Measurements from ENCODE around the gene STAT1.

Gene STAT1

DNA sequence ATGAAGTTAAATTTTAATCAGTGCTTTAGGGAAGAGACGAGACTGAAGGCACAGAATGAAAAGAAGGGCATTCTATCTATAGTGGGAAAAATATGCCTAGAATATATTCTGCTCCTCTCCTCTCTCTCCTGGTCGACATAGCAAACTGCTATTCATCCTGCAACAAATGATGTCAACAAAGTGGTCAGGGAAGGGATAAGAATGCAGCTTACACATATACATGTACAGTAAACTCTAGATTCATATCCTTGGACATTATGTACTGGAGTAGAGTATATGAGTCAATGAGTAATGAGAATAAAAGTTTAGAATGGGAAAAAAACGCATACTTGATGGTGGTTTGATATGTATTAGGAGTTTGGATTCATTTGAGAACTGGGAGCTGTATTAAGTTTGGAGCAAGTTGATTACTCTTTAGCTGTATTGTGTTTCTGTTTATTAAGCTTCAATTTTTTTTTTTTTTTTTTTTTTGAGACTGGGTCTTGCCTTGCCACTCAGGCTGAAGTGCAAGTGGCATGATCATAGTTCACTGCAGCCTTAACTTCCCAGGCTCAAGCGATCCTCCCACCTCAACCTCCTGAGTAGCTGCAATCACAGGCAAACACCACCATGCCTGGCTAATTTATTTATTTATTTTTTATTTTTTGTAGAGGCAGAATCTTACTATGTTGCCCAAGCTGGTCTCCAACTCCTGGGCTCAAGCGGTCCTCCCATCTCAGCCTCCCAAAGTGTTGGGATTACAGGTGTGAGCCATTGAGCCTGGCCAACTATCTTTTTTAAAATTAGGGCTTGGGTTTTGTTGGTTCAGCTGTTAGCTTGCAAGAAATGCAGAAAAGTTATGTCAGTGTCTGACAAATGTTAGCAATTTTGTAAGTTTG, 53.8 kb downstream of the STAT1 start:
- DNase-seq (ENCODE audit: low read depth): no peak

DNA sequence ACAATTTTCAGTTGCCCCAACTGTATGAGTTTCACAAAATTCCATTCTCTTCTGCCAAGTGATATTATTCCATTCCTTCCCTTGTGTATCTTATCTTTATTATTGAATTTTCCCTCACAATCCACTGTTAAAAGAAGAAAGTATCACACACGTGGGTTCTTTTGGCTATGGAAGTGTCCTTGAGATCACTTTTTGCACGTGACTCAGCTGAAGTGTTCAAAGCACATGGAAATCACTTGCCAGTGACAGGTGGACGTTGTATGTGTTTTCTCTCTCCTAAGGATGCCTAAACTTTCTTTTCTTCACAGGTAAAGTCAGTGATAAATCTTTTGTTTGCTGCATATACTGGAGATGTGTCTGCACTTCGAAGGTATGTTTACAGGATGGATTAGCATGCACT, 60.7 kb downstream of the STAT1 start:
- DNase-seq (ENCODE audit: low read depth): no peak

DNA sequence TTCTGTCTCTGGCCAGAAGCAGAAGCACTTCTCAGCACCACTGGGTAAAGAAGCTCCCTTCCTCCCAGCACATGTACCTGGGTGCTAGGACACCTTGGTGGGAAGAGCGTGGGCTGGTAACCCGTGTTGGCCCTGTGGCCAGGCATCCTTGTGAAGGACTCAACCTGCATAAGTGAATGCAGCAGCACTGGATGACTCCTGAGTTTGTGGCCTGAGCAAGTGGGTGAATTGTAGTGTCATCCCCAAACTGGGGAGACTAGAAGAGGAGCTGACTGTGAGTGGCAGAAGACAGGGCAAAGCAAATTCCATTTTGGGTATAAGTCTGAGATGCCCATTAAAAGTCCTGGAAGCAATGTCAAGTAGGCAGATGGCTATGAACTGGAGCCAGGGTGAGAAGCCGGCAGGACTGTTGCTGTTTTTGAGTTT, 63.4 kb downstream of the STAT1 start:
- DNase-seq (ENCODE audit: low read depth): no peak

DNA sequence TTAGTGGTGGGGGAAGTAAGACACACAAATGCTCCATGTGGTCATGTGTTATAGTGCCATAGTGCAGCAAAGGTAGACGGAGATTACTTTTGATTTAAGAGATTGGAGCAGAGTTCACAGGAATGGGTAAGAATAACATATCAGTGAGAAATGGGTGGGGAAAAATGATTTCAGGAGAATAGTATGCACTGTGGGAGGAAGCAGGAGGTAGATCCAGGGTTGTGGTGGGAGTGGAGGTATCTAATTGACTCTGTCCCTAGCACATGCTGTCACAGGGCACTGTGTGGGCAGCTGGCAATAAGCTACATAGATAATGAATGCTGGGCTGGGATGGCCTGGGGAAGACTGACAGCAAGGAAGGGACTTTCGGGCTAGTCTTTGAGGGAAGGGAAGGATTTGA, 65.3 kb downstream of the STAT1 start:
- DNase-seq (ENCODE audit: low read depth): no peak

DNA sequence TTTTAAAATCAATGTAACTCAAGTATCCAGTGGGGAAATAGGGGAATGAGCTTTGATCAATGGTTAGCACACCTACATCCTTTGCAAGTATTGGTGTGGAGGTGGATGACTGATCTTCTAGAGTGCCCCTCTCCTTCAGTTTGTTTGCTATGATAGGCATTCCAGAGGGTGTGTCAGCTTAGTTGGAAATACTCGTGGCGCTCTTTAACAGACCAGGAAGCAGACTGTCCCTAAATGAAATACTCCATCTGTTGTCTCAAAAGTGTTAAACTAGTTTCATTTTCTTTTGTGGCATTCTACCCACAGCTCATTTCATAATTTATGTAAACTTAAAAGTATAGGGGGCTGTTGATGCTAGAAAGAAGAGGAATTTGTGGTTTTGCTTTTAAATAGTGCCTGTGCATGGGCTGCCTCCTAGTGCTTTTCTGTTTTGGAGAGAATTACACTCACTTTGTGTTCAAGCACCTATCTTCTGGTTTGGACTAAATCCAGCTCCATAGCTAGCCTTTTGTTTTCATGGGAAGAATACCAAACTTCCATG, 66.2 kb downstream of the STAT1 start:
- no peak for DNase-seq (ENCODE audit: low read depth)

DNA sequence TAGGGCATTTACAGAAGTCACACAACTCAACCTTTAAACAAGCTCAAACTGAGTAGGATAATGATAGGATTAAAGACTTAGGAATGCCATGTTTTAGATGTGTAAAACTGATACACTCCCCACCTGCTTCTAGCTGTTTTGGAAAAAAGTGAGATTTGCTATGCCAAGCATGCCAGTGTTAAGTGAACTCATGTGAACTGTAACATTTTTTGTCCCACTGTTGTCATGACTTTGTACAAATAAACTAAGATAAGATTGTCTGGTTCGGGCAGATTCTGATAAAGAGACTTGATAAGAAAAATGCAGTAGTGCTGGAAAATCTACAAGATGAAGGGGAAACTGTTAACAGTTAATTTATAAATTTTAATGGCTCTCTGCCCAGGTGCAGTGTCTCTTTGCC, 66.8 kb downstream of the STAT1 start:
- DNase-seq (ENCODE audit: low read depth): no peak

DNA sequence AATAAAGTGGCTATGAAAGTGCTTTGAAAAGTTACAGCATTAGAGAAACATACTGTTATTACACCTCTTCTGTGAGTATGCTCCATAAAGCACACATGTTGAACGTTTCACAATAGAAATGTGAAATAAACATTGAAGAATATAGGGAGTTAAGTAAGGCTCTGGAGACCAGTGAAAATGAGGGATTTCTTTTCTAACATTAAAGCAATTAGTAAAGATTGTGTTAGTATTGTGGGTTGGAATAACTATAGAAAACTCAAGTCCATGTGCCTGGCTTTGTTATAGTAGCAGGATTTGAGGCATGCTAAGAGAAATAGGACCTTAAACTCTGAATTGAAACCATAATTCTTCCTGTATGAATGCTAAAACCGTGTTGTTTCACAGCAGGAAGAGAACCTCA, 70.3 kb downstream of the STAT1 start:
- DNase-seq (ENCODE audit: low read depth): no peak

DNA sequence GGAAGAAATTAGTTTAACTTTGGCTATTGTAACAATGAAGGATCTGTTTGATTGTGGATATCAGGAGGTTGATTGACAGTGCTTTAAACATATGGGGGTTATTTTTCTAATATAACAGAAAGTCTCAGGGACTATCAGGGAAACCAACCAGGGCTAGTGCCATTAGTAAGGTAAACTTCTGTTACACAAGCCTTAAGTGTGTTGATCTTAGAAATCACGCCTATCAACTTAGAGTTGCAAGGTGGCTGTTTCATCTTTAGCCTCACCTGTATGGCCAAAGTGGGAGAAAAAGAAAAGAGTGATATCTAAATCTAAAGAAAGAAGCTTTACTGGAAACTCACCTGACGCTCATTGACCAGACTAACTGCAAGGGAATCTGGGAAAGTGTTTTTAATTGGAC, 71.3 kb downstream of the STAT1 start:
- DNase-seq (ENCODE audit: low read depth): no peak

DNA sequence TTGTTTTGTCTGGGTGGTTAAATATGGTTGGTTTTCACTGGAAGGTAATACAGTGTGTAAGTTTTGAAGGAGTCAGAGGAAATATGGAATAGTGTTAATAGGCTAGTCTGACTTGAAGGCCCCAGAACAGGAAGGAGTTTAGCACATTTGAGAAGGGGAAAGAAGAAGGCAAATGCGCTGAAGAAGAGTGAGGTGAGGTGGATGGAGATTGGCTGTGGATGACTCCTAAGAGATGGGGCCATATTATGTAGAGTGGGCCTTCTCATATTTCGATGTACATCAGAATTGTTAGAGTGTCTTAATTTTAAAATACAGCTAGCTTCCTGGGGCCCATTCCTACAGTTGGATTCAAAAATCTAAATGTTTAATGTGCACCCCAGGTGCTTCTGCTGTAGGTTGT, 72.4 kb downstream of the STAT1 start:
- DNase-seq (ENCODE audit: low read depth): no peak

DNA sequence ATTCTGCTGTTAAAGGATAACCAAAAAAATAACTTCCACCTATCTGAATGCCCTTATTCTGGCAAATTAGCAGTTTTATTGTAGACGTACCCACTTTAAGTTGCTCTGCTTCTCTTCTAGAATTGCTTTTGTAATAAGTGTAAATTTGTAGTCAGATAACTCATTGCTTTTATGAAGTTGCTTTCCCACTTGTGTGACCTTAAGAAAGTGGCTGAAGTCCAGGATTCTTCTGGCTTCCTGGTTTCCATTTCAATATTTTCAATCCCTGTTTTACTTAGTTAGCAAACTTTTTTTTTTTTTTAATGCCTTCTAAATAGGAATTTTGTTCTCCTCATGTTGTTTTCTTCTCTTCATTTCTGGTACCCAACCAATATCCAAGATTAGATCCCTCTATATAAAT, 73.5 kb downstream of the STAT1 start:
- no peak for DNase-seq (ENCODE audit: low read depth)

DNA sequence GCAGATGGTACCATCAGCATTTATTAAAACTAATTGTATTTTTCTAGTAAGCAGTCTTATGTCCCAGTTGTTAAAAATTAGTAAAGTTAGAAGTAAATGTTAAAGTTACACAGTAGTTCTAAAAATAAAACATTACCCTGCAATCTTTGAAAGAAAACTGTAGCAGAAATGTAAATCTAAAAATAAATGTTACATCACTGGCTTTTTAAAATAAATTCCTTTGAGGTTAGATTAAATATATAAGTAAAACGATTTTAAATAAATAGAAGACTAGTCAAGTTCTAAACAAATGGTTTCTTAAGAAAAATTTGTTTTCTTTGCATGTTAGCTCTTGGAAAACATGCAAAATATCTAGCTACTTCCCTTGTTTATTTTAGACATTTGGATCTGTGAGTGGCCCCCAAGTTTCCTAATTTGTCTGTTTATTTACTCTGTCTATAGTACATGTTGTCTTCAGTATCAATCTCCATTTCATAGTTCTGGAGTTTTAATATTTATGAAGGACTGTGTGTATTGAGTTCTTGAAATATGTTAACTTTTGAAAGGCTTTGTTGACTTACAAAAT, 75.1 kb downstream of the STAT1 start:
- DNase-seq (ENCODE audit: low read depth): no peak

DNA sequence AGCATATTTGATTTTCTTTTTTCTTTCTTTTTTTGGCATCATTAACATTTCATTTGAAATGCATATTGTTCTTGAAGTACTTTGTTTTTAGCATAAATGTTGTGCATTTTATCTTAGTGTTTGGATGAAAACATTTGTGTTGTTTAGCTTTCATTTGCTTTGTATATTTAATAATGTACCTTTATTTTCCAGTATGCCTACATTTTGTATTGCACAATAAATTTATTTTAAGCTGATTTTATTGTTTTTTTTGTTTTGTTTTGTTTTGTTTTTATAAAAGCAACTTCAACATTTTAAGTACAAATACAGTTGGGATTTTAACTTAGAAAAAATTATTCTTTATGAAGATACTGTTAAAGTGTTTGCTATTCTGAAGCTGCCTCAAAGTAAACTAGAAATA, 78.9 kb downstream of the STAT1 start:
- DNase-seq (ENCODE audit: low read depth): no peak

DNA sequence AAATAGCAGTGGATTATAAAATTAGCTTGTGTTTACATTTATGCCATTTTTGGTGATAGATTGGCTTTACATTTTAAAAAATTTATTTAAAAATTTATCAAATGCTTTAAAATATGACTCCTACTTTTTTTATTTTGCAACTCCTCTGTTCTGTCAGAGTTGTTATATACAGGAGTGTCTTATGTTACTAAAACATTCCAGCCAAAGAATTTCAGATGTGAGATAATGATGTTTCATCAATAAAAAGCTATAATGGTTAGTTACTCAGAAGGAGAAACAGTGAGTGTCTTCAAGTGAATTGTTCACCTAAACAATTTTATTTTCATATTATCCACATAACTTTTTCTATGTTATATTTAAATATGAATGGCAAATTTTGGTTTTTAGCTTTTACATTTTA, 80.6 kb downstream of the STAT1 start:
- DNase-seq (ENCODE audit: low read depth): no peak

DNA sequence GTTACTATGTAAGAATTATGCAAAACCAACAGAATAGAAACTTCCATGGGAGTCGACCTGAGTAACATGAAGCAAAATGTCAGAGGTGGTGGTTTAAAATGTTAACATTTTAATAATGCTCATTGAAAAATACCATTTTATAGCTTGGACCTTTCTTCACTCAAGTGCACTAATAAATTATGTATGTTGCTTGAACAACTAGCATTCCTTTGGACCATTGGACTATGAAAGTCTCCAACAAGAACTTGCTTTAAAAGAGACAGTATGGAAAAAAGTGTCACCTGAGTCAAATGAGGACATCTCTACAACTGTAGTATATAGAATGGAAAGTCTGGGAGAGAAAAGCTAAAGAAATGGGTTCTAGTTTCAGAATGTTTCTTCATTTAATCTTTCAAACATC, 81.5 kb downstream of the STAT1 start:
- DNase-seq (ENCODE audit: low read depth): no peak

DNA sequence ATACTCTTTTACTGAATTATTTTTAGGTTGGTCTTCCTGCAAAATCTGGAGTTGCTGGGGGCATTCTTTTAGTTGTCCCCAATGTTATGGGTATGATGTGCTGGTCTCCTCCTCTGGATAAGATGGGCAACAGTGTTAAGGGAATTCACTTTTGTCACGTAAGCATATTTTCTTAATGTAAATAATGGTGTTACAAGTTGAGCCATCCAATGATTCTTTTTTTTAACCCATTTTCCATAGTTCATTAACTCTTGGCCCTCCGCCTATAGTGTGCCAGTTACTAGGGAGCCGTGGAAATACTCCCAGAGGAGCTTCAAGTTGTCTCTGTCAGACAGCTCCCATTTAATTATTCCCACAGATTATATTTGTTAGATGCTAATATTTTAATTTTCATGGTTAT, 83.6 kb downstream of the STAT1 start:
- no peak for DNase-seq (ENCODE audit: low read depth)

DNA sequence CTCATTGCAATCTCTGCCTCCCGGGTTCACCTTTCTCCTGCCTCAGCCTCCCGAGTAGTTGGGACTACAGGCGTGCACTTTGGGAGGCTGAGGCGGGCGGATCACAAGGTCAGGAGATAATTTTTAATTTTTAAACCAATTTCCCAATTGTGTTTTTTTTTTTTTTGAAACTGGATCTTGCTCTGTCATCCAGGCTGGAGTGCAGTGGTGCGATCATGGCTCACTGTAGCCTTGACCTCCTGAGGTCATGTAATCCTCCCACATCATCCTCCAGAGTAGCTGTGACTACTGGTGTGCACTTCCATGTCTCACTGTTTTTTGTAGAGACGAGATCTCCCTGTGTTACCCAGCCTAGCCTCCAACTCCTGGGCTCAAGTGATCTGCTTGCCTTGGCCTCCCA, 84.1 kb downstream of the STAT1 start:
- no peak for DNase-seq (ENCODE audit: low read depth)

DNA sequence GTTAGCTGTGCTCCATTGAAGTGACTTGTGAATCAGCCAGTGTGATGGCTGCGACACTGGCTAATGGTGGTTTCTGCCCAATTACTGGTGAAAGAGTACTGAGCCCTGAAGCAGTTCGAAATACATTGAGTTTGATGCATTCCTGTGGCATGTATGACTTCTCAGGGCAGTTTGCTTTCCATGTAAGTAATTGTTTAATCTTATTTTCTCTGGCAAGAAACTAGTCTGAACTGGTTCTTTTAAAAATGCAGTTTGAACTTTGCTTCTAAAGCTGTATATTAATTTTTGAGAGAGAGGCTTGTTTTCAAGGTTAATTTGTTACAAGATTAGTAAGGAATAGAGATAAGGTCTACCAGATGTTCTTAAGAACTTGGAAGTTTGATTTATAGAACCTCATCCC, 86.7 kb downstream of the STAT1 start:
- no peak for DNase-seq (ENCODE audit: low read depth)

DNA sequence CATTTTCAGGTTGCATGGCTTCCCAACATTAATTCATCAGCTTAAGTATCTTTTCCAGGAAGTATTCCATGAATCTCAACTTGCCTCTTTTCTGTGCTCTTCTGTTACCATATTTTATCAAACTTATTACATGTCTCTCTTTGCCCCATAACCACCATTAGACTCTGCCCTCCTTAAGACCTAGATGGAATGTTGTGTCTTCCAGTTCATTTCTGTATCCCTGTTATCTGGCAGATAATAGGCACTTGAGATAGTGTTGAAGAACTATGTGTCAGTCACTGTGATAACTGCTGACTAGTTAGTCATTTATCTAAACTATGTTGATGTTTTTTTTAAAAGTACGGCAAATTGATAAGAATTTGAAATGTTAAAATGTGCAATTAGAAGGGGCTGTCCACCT, 91.6 kb downstream of the STAT1 start:
- no peak for DNase-seq (ENCODE audit: low read depth)

DNA sequence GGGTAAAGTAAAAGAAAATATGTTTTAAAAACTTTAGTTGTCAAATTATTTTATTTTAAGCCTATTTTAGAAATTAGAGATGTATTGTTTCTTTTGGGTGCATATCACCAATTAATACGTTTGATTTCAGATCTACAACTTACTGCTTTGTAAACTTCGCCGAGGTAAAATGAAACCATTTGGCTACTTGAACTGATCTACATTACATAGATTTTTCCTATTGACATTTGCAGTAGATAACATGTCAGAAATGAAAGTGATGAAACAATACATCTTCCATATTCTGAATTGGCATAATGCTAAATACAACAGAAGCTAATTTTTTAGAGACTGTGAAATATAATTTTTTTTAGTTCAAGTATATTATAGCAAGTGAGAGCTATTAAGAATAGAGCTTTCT, 93.9 kb downstream of the STAT1 start:
- no peak for DNase-seq (ENCODE audit: low read depth)
